ENCODE data around the gene PIGC.
A peak's percentile ranks its signal among the peaks of the same experiment; 100 is the strongest.

Gene PIGC

GRCh38 chr1:172468296-172468695 lies 24.4 kb upstream of the PIGC start:
- TF ChIP-seq ZFX (IDR thresholded peaks at IDR 0.05; ENCODE audit: borderline replicate concordance): no peak
- TF ChIP-seq CTCF (IDR thresholded peaks at IDR 0.05): no peak
- H3K27ac ChIP-seq: no peak overlapping the region

GRCh38 chr1:172467446-172467845 lies 23.6 kb upstream of the PIGC start:
- no peak overlapping the region; the same call in 1 of the 2 replicates for H3K27ac ChIP-seq
- no peak for TF ChIP-seq CTCF (IDR thresholded peaks at IDR 0.05)
- TF ChIP-seq ZFX (IDR thresholded peaks at IDR 0.05; ENCODE audit: borderline replicate concordance): no peak

- peak overlapping the region; percentile 38 for H3K27ac ChIP-seq
- TF ChIP-seq ZFX (IDR thresholded peaks at IDR 0.05; ENCODE audit: borderline replicate concordance): no peak
- no peak for TF ChIP-seq CTCF (IDR thresholded peaks at IDR 0.05)
Measured at GRCh38 chr1:172466795-172467407, 23.0 kb upstream of the PIGC start.

- TF ChIP-seq CTCF (IDR thresholded peaks at IDR 0.05) (no peak), ZFX (IDR thresholded peaks at IDR 0.05; ENCODE audit: borderline replicate concordance) (no peak)
- H3K27ac ChIP-seq: no peak overlapping the region
Measured at GRCh38 chr1:172465617-172466016, 21.7 kb upstream of the PIGC start.

GRCh38 chr1:172460887-172461315 lies 17.0 kb upstream of the PIGC start:
- H3K27ac ChIP-seq: no peak overlapping the region
- no peak for TF ChIP-seq ZFX (IDR thresholded peaks at IDR 0.05; ENCODE audit: borderline replicate concordance)
- no peak for TF ChIP-seq CTCF (IDR thresholded peaks at IDR 0.05)

- no peak for TF ChIP-seq ZFX (IDR thresholded peaks at IDR 0.05; ENCODE audit: borderline replicate concordance)
- TF ChIP-seq CTCF (IDR thresholded peaks at IDR 0.05): no peak
- H3K27ac ChIP-seq: no peak overlapping the region
Measured at GRCh38 chr1:172460177-172460576, 16.3 kb upstream of the PIGC start.

GRCh38 chr1:172457479-172458130 lies 13.7 kb upstream of the PIGC start:
- no peak for TF ChIP-seq ZFX (IDR thresholded peaks at IDR 0.05; ENCODE audit: borderline replicate concordance)
- no peak overlapping the region for H3K27ac ChIP-seq
